ENCODE data around the gene BMPR1A. TPM values are rescaled to one million over a fixed set of nuclear protein-coding genes. Genes with fewer than 3 reads are reported as not detected.

The BMPR1A gene
- total and polyA plus RNA-seq, 9 of the 15 experiments (the other 6 are each of a cell fraction or from before 2014, with no cell fraction given): 1.6 to 17.5 (median 9.1) TPM

- TF ChIP-seq, protein P1, sequence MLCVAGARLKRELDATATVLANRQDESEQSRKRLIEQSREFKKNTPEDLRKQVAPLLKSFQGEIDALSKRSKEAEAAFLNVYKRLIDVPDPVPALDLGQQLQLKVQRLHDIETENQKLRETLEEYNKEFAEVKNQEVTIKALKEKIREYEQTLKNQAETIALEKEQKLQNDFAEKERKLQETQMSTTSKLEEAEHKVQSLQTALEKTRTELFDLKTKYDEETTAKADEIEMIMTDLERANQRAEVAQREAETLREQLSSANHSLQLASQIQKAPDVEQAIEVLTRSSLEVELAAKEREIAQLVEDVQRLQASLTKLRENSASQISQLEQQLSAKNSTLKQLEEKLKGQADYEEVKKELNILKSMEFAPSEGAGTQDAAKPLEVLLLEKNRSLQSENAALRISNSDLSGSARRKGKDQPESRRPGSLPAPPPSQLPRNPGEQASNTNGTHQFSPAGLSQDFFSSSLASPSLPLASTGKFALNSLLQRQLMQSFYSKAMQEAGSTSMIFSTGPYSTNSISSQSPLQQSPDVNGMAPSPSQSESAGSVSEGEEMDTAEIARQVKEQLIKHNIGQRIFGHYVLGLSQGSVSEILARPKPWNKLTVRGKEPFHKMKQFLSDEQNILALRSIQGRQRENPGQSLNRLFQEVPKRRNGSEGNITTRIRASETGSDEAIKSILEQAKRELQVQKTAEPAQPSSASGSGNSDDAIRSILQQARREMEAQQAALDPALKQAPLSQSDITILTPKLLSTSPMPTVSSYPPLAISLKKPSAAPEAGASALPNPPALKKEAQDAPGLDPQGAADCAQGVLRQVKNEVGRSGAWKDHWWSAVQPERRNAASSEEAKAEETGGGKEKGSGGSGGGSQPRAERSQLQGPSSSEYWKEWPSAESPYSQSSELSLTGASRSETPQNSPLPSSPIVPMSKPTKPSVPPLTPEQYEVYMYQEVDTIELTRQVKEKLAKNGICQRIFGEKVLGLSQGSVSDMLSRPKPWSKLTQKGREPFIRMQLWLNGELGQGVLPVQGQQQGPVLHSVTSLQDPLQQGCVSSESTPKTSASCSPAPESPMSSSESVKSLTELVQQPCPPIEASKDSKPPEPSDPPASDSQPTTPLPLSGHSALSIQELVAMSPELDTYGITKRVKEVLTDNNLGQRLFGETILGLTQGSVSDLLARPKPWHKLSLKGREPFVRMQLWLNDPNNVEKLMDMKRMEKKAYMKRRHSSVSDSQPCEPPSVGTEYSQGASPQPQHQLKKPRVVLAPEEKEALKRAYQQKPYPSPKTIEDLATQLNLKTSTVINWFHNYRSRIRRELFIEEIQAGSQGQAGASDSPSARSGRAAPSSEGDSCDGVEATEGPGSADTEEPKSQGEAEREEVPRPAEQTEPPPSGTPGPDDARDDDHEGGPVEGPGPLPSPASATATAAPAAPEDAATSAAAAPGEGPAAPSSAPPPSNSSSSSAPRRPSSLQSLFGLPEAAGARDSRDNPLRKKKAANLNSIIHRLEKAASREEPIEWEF (CRISPR knock-in tag; IDR thresholded peaks at IDR 0.05): no peak
- TF ChIP-seq NR2F6 (CRISPR knock-in tag; IDR thresholded peaks at IDR 0.05) (no peak), MED1 (CRISPR knock-in tag; IDR thresholded peaks at IDR 0.05; ENCODE audit: borderline replicate concordance) (no peak), ZNF512 (tag; IDR thresholded peaks at IDR 0.05) (no peak), DIDO1 (tag; IDR thresholded peaks at IDR 0.05; ENCODE audit: low read depth) (no peak), NUFIP1 (IDR thresholded peaks at IDR 0.05; ENCODE audit: partially characterized antibody) (no peak), FIP1L1 (IDR thresholded peaks at IDR 0.05; ENCODE audit: low read depth, low read length, poor library complexity, severe bottlenecking) (no peak), PML (IDR thresholded peaks at IDR 0.05; ENCODE audit: low read length) (no peak), GTF2E2 (tag; IDR thresholded peaks at IDR 0.05) (no peak), GABPB2 (CRISPR knock-in tag; conservative IDR thresholded peaks at IDR 0.05) (no peak), ZNF589 (CRISPR knock-in tag; IDR thresholded peaks at IDR 0.05; ENCODE audit: low read depth) (no peak), U2AF2 (optimal IDR thresholded peaks at IDR 0.05; ENCODE audit: low read depth, low read length) (no peak), HMBOX1 (IDR thresholded peaks at IDR 0.05) (no peak)
- TF ChIP-seq, protein P2, sequence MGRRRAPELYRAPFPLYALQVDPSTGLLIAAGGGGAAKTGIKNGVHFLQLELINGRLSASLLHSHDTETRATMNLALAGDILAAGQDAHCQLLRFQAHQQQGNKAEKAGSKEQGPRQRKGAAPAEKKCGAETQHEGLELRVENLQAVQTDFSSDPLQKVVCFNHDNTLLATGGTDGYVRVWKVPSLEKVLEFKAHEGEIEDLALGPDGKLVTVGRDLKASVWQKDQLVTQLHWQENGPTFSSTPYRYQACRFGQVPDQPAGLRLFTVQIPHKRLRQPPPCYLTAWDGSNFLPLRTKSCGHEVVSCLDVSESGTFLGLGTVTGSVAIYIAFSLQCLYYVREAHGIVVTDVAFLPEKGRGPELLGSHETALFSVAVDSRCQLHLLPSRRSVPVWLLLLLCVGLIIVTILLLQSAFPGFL (CRISPR knock-in tag; IDR thresholded peaks at IDR 0.05): no peak
- TF ChIP-seq, protein P3, sequence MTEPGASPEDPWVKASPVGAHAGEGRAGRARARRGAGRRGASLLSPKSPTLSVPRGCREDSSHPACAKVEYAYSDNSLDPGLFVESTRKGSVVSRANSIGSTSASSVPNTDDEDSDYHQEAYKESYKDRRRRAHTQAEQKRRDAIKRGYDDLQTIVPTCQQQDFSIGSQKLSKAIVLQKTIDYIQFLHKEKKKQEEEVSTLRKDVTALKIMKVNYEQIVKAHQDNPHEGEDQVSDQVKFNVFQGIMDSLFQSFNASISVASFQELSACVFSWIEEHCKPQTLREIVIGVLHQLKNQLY (CRISPR knock-in tag; conservative IDR thresholded peaks at IDR 0.05): no peak
- TF ChIP-seq, protein P4, sequence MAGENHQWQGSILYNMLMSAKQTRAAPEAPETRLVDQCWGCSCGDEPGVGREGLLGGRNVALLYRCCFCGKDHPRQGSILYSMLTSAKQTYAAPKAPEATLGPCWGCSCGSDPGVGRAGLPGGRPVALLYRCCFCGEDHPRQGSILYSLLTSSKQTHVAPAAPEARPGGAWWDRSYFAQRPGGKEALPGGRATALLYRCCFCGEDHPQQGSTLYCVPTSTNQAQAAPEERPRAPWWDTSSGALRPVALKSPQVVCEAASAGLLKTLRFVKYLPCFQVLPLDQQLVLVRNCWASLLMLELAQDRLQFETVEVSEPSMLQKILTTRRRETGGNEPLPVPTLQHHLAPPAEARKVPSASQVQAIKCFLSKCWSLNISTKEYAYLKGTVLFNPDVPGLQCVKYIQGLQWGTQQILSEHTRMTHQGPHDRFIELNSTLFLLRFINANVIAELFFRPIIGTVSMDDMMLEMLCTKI (IDR thresholded peaks at IDR 0.05; ENCODE audit: partially characterized antibody): no peak
Observed at GRCh38 chr10:86706977-86707376, 49.4 kb upstream of the BMPR1A start (continued).

Measured in K562 (cell line).